Activated CD4-positive, CD25-positive, alpha-beta regulatory T cell (primary cell): ENCODE data around the gene ARMC5.
"Not testable (repeated sequence)": the region's sequence is repeated elsewhere in the genome, so short reads cannot be mapped to it uniquely, and the experiment has no call there.

Source experiments
- DNase-seq, 4 experiments: peaks; one replicate each; lab custom pipeline; 2025; lab: John Stamatoyannopoulos, UW

ARMC5 gene

GRCh38 chr16:31458844-31459686 lies at the start of gene ARMC5:
TSS of gene ARMC5 (plus strand) at chr16:31459501. CDS start at chr16:31459525, 24 bp downstream.
- DNase-seq: peak; percentile 82 to 95 (median 90)

- DNase-seq: no peak
These were observed 49.2 kb upstream of the ARMC5 start for GRCh38 chr16:31410082-31410481.

- DNase-seq: no peak
These were observed 48.1 kb upstream of the ARMC5 start for GRCh38 chr16:31411024-31411844.

GRCh38 chr16:31412750-31413149 lies 46.6 kb upstream of the ARMC5 start:
- no peak for DNase-seq

- DNase-seq: no peak
These were observed 45.9 kb upstream of the ARMC5 start for GRCh38 chr16:31413381-31413780.

- DNase-seq: no peak
These were observed 45.4 kb upstream of the ARMC5 start for GRCh38 chr16:31413943-31414342.

GRCh38 chr16:31414706-31415105 lies 44.6 kb upstream of the ARMC5 start:
- DNase-seq: no peak

- DNase-seq: no peak
These were observed 42.9 kb upstream of the ARMC5 start for GRCh38 chr16:31416371-31416770.

GRCh38 chr16:31417036-31417435 lies 42.3 kb upstream of the ARMC5 start:
- not testable (repeated sequence) for DNase-seq

- no peak for DNase-seq
These were observed 41.4 kb upstream of the ARMC5 start for GRCh38 chr16:31417916-31418315.

- no peak for DNase-seq
These were observed 39.3 kb upstream of the ARMC5 start for GRCh38 chr16:31420037-31420436.

- DNase-seq: peak in 1 of 4 experiments; percentile 15
These were observed 37.7 kb upstream of the ARMC5 start for GRCh38 chr16:31421587-31421986.

- no peak for DNase-seq
These were observed 36.1 kb upstream of the ARMC5 start for GRCh38 chr16:31423241-31423640.

- DNase-seq: no peak
These were observed 35.5 kb upstream of the ARMC5 start for GRCh38 chr16:31423801-31424200.

GRCh38 chr16:31427441-31428278 lies 31.6 kb upstream of the ARMC5 start:
- peak; percentile 10 to 47 (median 27) for DNase-seq

- no peak for DNase-seq
These were observed 31.1 kb upstream of the ARMC5 start, which contains the start of gene COX6A2 for GRCh38 chr16:31428279-31428597. TSS of gene COX6A2 (minus strand) at chr16:31428360. CDS start at chr16:31428325, 35 bp downstream.

GRCh38 chr16:31428638-31429247 lies 30.6 kb upstream of the ARMC5 start:
- no peak for DNase-seq

GRCh38 chr16:31429314-31429713 lies 30.0 kb upstream of the ARMC5 start:
- no peak for DNase-seq

- DNase-seq: no peak
These were observed 29.5 kb upstream of the ARMC5 start for GRCh38 chr16:31429796-31430195.

- no peak for DNase-seq
These were observed 28.8 kb upstream of the ARMC5 start for GRCh38 chr16:31430380-31431052.
